ENCODE data around the gene CRLF3.
"Not testable (repeated sequence)": the region's sequence is repeated elsewhere in the genome, so short reads cannot be mapped to it uniquely, and the experiment has no call there.

Gene CRLF3

DNA sequence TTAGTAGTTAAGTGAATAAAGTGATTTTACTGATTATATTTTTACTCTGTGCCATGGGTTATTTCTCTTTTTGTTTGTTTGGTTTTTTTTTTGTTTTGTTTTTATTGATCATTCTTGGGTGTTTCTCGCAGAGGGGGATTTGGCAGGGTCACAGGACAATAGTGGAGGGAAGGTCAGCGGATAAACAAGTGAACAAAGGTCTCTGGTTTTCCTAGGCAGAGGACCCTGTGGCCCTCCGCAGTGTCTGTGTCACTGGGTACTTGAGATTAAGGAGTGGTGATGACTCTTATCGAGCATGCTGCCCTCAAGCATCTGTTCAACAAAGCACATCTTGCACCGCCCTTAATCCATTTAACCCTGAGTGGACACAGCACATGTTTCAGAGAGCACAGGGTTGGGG, 88.8 kb downstream of the CRLF3 start:
- not testable (repeated sequence) for DNase-seq (ENCODE audit: low read depth in 2 of 2)

DNA sequence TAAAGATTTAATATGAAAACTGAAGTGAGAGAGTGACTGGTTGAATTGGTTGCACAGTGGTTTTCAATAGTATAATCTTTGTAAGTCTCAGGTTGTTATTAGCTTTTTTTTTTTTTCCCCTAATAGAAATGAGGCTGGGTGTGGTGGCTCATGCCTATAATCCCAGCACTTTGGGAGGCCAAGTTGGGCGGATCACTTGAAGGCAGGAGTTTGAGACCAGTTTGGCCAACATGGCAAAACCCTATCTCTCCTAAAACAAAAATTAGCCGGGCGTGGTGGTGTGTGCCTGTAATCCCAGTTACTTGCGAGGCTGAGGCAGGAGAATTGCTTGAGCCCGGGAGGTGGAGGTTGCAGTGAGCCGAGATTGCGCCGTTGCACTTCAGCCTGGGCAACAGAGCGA, 89.3 kb downstream of the CRLF3 start:
- not testable (repeated sequence) for DNase-seq (ENCODE audit: low read depth in 2 of 2)

GRCh38 chr17:30734153-30734552, 90.3 kb downstream of the CRLF3 start:
- DNase-seq (ENCODE audit: low read depth in 2 of 2): not testable (repeated sequence)

Measured in stimulated activated CD8-positive, alpha-beta memory T cell treated with anti-CD3 and anti-CD28 coated beads, Interleukin-15, amount 100 ng/mL, for 4 hours (primary cell).